Heart left ventricle (tissue), 16 donors: Measurements from ENCODE around the gene TAGLN2. TPM values are rescaled to one million over a fixed set of nuclear protein-coding genes. Genes with fewer than 3 reads are reported as not detected.

Experiments
- ATAC-seq, 4 donors: fragments of 200-7000 bp; cut with Tn5 transposase; one replicate each; pipeline ENCODE4 v1.9.1; 2020 to 2022; ENCODE audit warnings: moderate library complexity in 4 of 4, mild to moderate bottlenecking in 3 of 4, moderate number of reproducible peaks in 1 of 4
- DNase-seq, 5 donors: peaks; one replicate each; pipeline ENCODE4 v3.0.0-alpha.2; 2020
- H3K27ac ChIP-seq, 12 donors: fragments of 200-600 bp; sonication (generic) in 4 of 12; one replicate each; pipeline versions ENCODE4 v1.5.0 to v1.8.0; 2016 to 2022; ENCODE audit warnings: mild to moderate bottlenecking in 2 of 12
- H3K27me3 ChIP-seq, 9 donors: fragments of 200-600 bp; sonication (generic) in 2 of 9; one replicate each; pipeline versions ENCODE4 v1.5.1 to v1.8.0; 2016 to 2022; ENCODE audit warnings: mild to moderate bottlenecking in 3 of 9
- H3K36me3 ChIP-seq, 9 donors: fragments of 200-600 bp; sonication (generic) in 2 of 9; one replicate each; pipeline versions ENCODE4 v1.5.0 to v1.8.0; 2018 to 2022; ENCODE audit warnings: mild to moderate bottlenecking in 2 of 9
- H3K4me1 ChIP-seq, 12 donors: fragments of 200-600 bp; sonication (generic) in 4 of 12; one replicate each; pipeline versions ENCODE4 v1.5.0 to v1.8.0; 2016 to 2022; ENCODE audit warnings: mild to moderate bottlenecking in 3 of 12
- H3K4me3 ChIP-seq, 12 donors: fragments of 200-600 bp; sonication (generic) in 4 of 12; one replicate each; pipeline versions ENCODE4 v1.5.0 to v1.8.0; 2017 to 2022; ENCODE audit warnings: mild to moderate bottlenecking in 9 of 12, moderate library complexity in 4 of 12
- H3K9me3 ChIP-seq, 12 donors: fragments of 200-600 bp; sonication (generic) in 4 of 12; one replicate each; pipeline versions ENCODE4 v1.5.0 to v1.8.0; 2016 to 2022; ENCODE audit warnings: mild to moderate bottlenecking in 1 of 12
- POLR2A ChIP-seq, 2 donors: fragments of 450-650 bp; IDR thresholded peaks; one replicate each; pipeline ENCODE4 v1.6.1; 2017; ENCODE audit warnings: antibody characterized with exemption in 2 of 2, mild to moderate bottlenecking in 2 of 2, moderate library complexity in 2 of 2
- WGBS, 4 donors: extraction: QIAGEN DNeasy Blood & Tissue Kit in 2 of 4; methylation state at CpG; one replicate each; pipeline versions ENCODE4 v1.1.5 to v1.1.7; 2013 to 2018; 5-methylcytosine and 5-hydroxymethylcytosine counted together
- intact Hi-C, 10 donors: fragments of 100-400 bp; cut with DNase I; formaldehyde crosslinking; loops; one replicate each; pipeline versions ENCODE4 v1.11.1 to v1.14.2; 2022
- polyA plus RNA-seq, 2 donors: library from polyadenylated mRNA; stranded (reverse); fragments of 200-250 nt; gene quantifications; one replicate each; pipeline ENCODE4 v1.2.3, GENCODE V29; 2013
- total RNA-seq, 9 donors: library from RNA; depleted of rRNA in 2 of 9; stranded (reverse); fragments of >200 nt in 2 of 9; fragmentation: NEBNext Ultra II Directional in 3 of 9; extraction: Animal tissue kit (Norgen Biotek cat#: 25700) in 3 of 9; gene quantifications; one replicate each; pipeline versions ENCODE4 v1.1.0 to v1.2.4, GENCODE V29; 2016 to 2023
- TF ChIP-seq, protein P1 (sequence below), 12 donors: fragments of 200-600 bp; sonication (generic) in 4 of 12; IDR thresholded peaks; one replicate each; pipeline versions ENCODE4 v1.5.0 to v1.8.0; 2018 to 2022; ENCODE audit warnings: antibody characterized with exemption in 12 of 12, mild to moderate bottlenecking in 5 of 12
- donor health status: ischemic (EF 13 %, LVEDD 7.1; RV severe dilation, severe dysfunction).
- donor health status: healthy with polysubstance abuse.
- donor health status: DM: no; HTN: yes; CAD: no.
- donor health status: DM: no; HTN: no; CAD: no.
- donor health status: ischemic (EF 25% LVEDD 6.9; RV normal size, moderate dysfunction).
- donor health status: ischemic (EF 25% LVEDD 5.7; RV mildly dilated, moderate dysfunction).
- donor health status: healthy.
- donor health status: DM: yes; HTN: yes; CAD: no.
- donor health status: ischemic (EF 35%, LVEDD 5.7; RV mildly dilated, moderate dysfunction).
- donor health status: nonischemic (EF 11% LVEDD 7.7; RV severe dilation, severe dysfunction).
- donor health status: DM: yes; HTN: yes; CAD: no.
- donor health status: PGD.
- donor health status: ischemic (EF 29% LVEDD 5.4; RV normal size, mild dysfunction).
- donor health status: nonischemic (EF 23%, LVEDD 6.1; RV moderate dilation, normal function).

The TAGLN2 gene
- total and polyA plus RNA-seq, 11 donors, result 84.3 to 246 (median 131) TPM

DNA sequence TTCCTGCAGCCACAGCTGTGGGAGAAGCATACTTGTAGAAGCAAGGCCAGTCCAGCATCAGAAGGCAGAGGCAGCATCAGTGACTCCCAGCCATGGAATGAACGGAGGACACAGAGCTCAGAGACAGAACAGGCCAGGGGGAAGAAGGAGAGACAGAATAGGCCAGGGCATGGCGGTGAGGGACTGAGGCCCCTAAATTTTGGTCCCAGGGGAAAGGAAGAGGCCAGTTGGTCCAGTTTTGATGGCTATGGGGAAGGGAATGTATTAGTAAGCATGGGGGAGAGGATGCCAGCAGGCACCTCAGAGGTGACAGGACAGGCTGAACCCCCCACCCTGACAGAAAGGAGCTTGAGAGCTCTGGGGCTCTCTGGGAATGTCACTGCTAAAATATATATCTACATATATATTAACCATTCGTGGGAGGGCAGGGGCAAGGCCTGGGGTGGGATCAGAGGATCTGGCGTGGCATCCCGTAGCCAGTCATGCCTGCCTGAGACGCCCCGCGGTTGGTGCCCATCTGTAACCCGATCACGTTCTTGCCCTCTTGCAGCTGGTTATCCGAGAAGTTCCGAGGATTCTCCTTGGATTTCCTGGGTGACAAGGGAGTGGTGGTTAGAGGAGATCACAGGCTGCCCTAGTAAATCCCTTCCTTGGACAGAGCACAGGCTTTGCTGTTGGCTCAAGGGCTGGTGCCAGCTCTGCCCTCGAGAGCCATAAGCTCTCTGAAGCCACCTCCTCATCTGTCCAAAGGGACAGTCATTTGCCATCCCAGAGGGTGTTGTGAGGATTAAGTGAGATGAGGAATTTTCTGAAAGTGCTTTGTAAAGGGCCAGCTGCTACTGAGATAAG lies 6.7 kb downstream of the TAGLN2 start:
- no peak for ATAC-seq
- H3K36me3 ChIP-seq, result peaks cover 0 to 56% (median 43%) of the 10 kb centered on the region in 9 donors

DNA sequence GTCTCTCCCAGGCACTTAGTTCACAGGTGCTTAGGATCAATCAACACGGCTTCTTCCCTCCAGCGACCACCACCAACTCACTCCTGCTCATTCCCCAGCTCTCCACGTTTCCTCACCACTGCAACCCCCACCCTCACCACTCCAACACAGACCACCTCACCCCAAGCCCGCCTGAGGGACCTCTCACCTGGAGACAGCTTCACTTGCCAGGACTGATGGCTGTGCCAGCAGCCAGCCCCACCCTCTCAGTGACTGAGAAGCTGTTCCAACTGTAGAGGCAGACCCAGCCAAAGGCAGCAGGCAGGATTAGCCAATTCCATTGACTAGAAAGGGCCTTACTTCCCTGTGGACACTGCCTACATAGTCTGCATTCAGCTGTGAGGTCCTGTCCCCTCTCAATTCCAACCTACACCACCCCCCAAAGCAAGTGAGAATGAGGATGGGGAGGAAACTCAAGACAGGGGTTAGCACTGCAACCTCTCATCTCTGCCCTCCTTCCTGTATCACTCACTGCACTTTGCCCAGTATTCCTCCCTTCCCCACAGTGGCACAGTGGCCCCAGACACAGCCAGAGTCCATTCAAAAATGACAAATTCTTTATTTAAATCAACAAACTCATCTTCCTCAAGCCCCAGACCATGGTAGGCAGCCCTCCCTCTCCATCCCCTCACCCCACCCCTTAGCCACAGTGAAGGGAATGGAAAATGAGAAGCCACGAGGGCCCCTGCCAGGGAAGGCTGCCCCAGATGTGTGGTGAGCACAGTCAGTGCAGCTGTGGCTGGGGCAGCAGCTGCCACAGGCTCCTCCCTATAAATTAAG lies 7.6 kb downstream of the TAGLN2 start:
- WGBS, 4 donors, result 76 to 85% (median 81%) methylated on average over 5 of the region's 5 CpGs
- Histone ChIP-seq H3K9me3 (no peaks in the 10 kb centered on the region), H3K36me3 (peaks cover 0 to 56% (median 43%) of the 10 kb centered on the region in 9 donors), H3K4me1 (peaks cover 8 to 81% (median 58%) of the 10 kb centered on the region in 12 donors), H3K27me3 (no peaks in the 10 kb centered on the region), H3K4me3 (no peak overlapping the region), H3K27ac (peak overlapping the region in 1 of 12 donors; percentile 7)
- DNase-seq (no peak), ATAC-seq (peak in 1 of 4 donors; percentile 2)
- TF ChIP-seq, protein P1, sequence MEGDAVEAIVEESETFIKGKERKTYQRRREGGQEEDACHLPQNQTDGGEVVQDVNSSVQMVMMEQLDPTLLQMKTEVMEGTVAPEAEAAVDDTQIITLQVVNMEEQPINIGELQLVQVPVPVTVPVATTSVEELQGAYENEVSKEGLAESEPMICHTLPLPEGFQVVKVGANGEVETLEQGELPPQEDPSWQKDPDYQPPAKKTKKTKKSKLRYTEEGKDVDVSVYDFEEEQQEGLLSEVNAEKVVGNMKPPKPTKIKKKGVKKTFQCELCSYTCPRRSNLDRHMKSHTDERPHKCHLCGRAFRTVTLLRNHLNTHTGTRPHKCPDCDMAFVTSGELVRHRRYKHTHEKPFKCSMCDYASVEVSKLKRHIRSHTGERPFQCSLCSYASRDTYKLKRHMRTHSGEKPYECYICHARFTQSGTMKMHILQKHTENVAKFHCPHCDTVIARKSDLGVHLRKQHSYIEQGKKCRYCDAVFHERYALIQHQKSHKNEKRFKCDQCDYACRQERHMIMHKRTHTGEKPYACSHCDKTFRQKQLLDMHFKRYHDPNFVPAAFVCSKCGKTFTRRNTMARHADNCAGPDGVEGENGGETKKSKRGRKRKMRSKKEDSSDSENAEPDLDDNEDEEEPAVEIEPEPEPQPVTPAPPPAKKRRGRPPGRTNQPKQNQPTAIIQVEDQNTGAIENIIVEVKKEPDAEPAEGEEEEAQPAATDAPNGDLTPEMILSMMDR (IDR thresholded peaks at IDR 0.05), result no peak
- TF ChIP-seq POLR2A (IDR thresholded peaks at IDR 0.05), result no peak
- intact Hi-C loops, result no loop called here

More for the DNA sequence above, 6.7 kb downstream of the TAGLN2 start:
- H3K27me3 ChIP-seq, result no peaks in the 10 kb centered on the region
- TF ChIP-seq, protein P1 (IDR thresholded peaks at IDR 0.05), result no peak
- no peak for TF ChIP-seq POLR2A (IDR thresholded peaks at IDR 0.05)
- H3K4me3 ChIP-seq, result no peak overlapping the region
- peak overlapping the region in 5 of 12 donors; percentile 2 to 18 (median 13) for H3K27ac ChIP-seq
- 88 to 95% (median 91%) methylated on average over 13 of the region's 13 CpGs for whole genome bisulfite sequencing, 4 donors
- no peaks in the 10 kb centered on the region for H3K9me3 ChIP-seq
- peaks cover 8 to 80% (median 56%) of the 10 kb centered on the region in 12 donors for H3K4me1 ChIP-seq
- no peak for DNase-seq
- intact Hi-C loops, result no loop called here

DNA sequence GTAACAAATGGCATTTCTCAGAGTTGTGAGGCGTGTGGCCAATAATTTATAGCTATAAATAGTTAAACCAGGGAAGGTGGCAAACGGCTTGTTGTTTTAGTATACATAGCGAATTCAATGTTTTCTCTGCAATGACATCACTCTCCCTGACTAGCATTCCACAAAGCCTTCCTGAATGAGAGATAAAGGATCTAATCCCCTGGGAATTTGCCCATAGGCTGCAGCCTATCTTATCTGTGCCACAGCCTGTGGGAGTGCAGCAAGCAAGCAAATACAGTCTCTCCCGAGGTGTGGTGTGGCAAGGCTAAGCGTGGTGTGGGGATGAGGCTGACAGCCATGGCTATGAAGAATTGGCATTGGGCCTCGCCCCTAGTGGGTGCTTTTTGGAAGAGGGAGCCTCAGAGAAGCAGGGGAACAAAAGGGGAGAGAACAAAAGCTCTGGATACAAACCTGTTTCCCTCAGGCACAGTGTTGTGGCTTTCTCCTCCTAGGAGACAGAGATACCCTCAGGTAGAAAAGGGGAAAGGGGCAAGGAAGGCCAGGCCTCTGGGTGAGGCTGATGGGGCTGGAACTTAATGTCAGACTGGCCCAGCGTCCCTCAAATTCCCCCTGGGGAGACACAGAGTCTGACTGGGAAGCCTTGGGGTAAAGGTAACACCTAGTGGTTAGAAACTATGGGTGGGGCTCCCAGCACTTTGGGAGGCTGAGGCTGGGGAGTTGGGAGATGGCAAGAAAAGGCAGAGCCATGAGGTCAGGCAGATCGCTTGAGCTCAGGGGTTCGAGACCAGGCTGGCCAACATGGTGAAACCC lies 8.9 kb downstream of the TAGLN2 start:
- no peak overlapping the region for H3K4me3 ChIP-seq
- peaks cover 8 to 75% (median 55%) of the 10 kb centered on the region in 12 donors for H3K4me1 ChIP-seq
- no peaks in the 10 kb centered on the region for H3K27me3 ChIP-seq
- ATAC-seq (peak; percentile 36 to 53 (median 46)), DNase-seq (no peak)
- TF ChIP-seq, protein P1 (IDR thresholded peaks at IDR 0.05), result no peak
- TF ChIP-seq POLR2A (IDR thresholded peaks at IDR 0.05), result no peak
- no peaks in the 10 kb centered on the region for H3K9me3 ChIP-seq
- 35 to 44% (median 40%) methylated on average over 9 of the region's 9 CpGs for WGBS, 4 donors
- intact Hi-C loops, result no loop called here
- H3K27ac ChIP-seq, result peak overlapping the region in 11 of 12 donors; percentile 3 to 55 (median 23)
- peaks cover 0 to 55% (median 43%) of the 10 kb centered on the region in 9 donors for H3K36me3 ChIP-seq
